Muscle of leg (tissue), 11 donors: ENCODE data around the gene MATK. TPM values are rescaled to one million over a fixed set of nuclear protein-coding genes. Genes with fewer than 3 reads are reported as not detected.

Source experiments
- DNase-seq: peaks from one replicate; pipeline ENCODE4 v3.0.0; 2013
- H3K27ac ChIP-seq: one replicate; pipeline ENCODE4 v1.5.1; 2013; ENCODE audit warnings: mild to moderate bottlenecking, low read length, control low read depth
- H3K27me3 ChIP-seq: one replicate; pipeline ENCODE4 v1.6.1; 2013; ENCODE audit warnings: low read length; ENCODE audit not compliant: control insufficient read depth, insufficient read depth
- H3K36me3 ChIP-seq: one replicate; pipeline ENCODE4 v1.6.1; 2013; ENCODE audit warnings: low read length; ENCODE audit not compliant: control insufficient read depth, insufficient read depth
- H3K4me1 ChIP-seq: one replicate; pipeline ENCODE4 v1.6.1; 2013; ENCODE audit warnings: low read length; ENCODE audit not compliant: control insufficient read depth, insufficient read depth
- H3K4me3 ChIP-seq: one replicate; pipeline ENCODE4 v1.5.1; 2013; ENCODE audit warnings: low read length, control low read depth
- H3K9me3 ChIP-seq: replicated peaks from 2 replicates; pipeline ENCODE4 v1.6.1; 2013; ENCODE audit warnings: low read depth, low read length; ENCODE audit not compliant: control insufficient read depth
- WGBS: methylation state at CpG from one replicate; pipeline ENCODE4 v1.1.5; 2013; ENCODE audit warnings: missing lambda C conversion rate; ENCODE audit not compliant: insufficient coverage; 5-methylcytosine and 5-hydroxymethylcytosine counted together
- polyA plus RNA-seq, 8 donors: library from polyadenylated mRNA; unstranded; fragments of 120-200 nt; gene quantifications; one replicate each; pipeline versions ENCODE4 v1.2.1 to v1.2.3, GENCODE V29; 2013; ENCODE audit warnings: inconsistent platforms in 1 of 8, low replicate concordance in 1 of 8; ENCODE audit not compliant: insufficient read length in 8 of 8, insufficient read depth in 1 of 8
- total RNA-seq: library from RNA; stranded (reverse); fragments of 120-200 nt; gene quantifications from one replicate; pipeline ENCODE4 v1.2.4, GENCODE V29; 2013

MATK gene
- total and polyA plus RNA-seq, 9 donors = 0.62 to 1.9 (median 1.1) TPM

DNA sequence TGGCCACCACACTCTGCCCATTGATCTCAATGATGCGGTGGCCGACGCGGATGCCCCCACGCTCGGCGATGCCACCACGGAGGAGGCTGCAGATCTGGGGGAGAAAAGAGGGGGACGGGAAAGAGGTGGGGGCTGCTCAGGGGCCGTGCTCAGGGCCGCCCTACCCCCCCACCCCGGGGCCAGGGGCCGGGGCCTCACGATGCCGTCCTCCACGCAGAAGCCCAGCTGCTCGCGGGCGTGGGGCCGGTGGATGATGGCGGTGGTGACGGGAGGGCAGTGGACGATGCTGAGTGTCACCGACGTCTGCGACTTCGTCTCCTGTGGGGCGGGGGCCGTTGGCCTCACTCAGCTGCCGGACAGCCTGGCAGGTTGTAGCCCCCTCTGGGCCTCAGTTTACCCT is 34.9 kb downstream of the MATK start:
- no peak for DNase-seq
- H3K4me1 ChIP-seq = no peaks in the 10 kb centered on the region
- H3K4me3 ChIP-seq = no peak overlapping the region
- no peaks in the 10 kb centered on the region for H3K27me3 ChIP-seq
- peaks cover 33% of the 10 kb centered on the region for H3K36me3 ChIP-seq
- WGBS = 90% methylated on average over 18 of the region's 30 CpGs
- peaks cover 2% of the 10 kb centered on the region for H3K9me3 ChIP-seq
- H3K27ac ChIP-seq = no peak overlapping the region

DNA sequence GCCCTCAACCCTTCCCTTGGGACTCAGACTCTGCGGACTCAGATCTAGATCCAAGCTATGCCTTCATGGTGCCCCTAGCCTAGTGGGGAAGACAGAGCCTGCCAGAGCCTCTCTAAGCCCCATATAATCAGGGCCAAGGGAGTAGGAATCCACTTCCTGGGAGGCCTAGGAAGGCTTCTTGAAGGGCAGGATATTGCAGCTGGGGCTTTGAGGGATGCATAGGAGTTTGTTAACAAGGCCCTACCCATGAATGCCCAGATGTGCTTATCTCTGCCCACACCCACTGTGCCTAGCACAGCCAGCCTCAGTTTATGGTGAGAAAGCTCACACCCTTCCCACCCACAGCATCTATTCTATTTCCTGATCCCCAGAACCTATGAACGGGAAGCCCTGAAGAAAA is 36.0 kb downstream of the MATK start:
- Histone ChIP-seq H3K4me3 (no peak overlapping the region), H3K4me1 (no peaks in the 10 kb centered on the region), H3K36me3 (peaks cover 30% of the 10 kb centered on the region), H3K27me3 (no peaks in the 10 kb centered on the region), H3K9me3 (peaks cover 2% of the 10 kb centered on the region), H3K27ac (no peak overlapping the region)
- no peak for DNase-seq
- WGBS = 100% methylated on average over 1 of the region's 2 CpGs

DNA sequence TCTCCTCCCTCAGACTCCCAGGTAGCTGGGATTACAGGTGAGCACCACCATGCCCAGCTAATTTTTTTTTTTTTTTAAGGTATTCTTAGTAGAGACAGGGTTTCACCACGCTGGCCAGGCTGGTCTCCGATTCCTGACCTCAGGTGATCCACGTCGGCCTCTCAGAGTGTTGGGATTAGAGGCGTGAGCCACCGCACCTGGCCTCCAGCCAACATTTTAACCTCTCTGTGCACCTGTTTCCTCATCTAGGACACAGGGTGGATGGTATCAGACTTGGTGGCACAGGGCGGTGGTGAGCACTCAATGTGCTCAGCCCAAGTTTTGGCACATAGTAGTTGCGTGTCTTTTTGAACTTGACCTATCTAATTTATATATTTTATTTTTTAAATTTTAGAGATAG is 37.2 kb downstream of the MATK start:
- no peak for DNase-seq
- Histone ChIP-seq H3K4me3 (no peak overlapping the region), H3K27ac (no peak overlapping the region), H3K4me1 (no peaks in the 10 kb centered on the region), H3K36me3 (peaks cover 27% of the 10 kb centered on the region), H3K27me3 (no peaks in the 10 kb centered on the region), H3K9me3 (peaks cover 2% of the 10 kb centered on the region)
- no CpG with 5 or more reads among the region's 8 CpGs for WGBS

DNA sequence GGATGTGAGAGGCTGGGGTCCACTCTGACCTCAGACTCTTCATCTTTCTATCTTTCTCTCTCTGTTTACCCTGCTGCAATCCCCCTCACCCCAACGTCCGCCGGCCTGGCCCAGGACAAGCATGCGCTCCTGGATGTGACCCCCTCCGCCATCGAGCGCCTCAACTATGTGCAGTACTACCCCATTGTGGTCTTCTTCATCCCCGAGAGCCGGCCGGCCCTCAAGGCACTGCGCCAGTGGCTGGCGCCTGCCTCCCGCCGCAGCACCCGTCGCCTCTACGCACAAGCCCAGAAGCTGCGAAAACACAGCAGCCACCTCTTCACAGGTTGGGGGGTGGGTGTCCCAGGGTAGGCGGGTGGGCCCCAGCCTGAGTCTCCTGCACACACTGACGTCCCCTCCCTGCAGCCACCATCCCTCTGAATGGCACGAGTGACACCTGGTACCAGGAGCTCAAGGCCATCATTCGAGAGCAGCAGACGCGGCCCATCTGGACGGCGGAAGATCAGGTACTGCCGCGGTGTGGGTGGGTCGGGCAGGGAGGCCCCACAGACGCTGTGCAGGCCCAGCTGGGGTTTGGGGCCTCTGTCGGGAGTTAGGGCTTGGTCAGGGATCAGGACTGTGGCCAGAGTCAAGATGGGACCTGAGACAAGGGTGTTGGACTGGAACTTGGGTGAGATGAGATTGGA is 39.7 kb downstream of the MATK start:
- no peak for DNase-seq
- no peak overlapping the region for H3K27ac ChIP-seq
- H3K9me3 ChIP-seq = peaks cover 2% of the 10 kb centered on the region
- H3K4me1 ChIP-seq = no peaks in the 10 kb centered on the region
- H3K27me3 ChIP-seq = no peaks in the 10 kb centered on the region
- peaks cover 15% of the 10 kb centered on the region for H3K36me3 ChIP-seq
- WGBS = 54% methylated on average over 16 of the region's 31 CpGs
- H3K4me3 ChIP-seq = no peak overlapping the region

- H3K27me3 ChIP-seq = no peaks in the 10 kb centered on the region
- WGBS = 78% methylated on average over 6 of the region's 8 CpGs
- peaks cover 2% of the 10 kb centered on the region for H3K9me3 ChIP-seq
- H3K4me3 ChIP-seq = no peak overlapping the region
- DNase-seq = no peak
- H3K36me3 ChIP-seq = peaks cover 11% of the 10 kb centered on the region
- H3K27ac ChIP-seq = no peak overlapping the region
- no peaks in the 10 kb centered on the region for H3K4me1 ChIP-seq
Measured at GRCh38 chr19:3745363-3746045, 40.7 kb downstream of the MATK start.

DNA sequence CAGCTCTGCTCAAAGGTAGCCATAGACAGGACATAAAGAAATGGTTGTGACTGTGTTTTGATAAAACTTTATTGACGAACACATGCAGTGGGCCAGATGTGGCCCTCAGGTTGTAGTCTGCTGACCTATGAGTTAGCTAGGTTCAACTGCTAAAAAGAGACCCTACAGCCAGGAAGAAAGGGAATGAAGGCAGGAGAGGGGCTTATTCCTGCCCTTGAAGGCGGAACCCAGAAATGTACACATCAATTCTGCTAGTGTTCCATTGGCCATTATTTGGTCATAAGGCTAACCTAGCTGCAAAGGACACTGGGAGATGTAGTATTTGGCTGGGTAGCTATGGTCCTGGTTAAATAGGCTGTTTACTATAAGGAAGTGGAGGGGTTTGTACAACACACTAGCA is 42.7 kb downstream of the MATK start:
- H3K27me3 ChIP-seq = no peaks in the 10 kb centered on the region
- H3K4me3 ChIP-seq = no peak overlapping the region
- no peak overlapping the region for H3K27ac ChIP-seq
- H3K36me3 ChIP-seq = no peaks in the 10 kb centered on the region
- no peaks in the 10 kb centered on the region for H3K4me1 ChIP-seq
- 83% methylated on average over 2 of the region's 2 CpGs for WGBS
- H3K9me3 ChIP-seq = no peaks in the 10 kb centered on the region
- no peak for DNase-seq

GRCh38 chr19:3740431-3740830 is 45.8 kb downstream of the MATK start:
- Histone ChIP-seq H3K9me3 (no peaks in the 10 kb centered on the region), H3K4me3 (no peak overlapping the region), H3K36me3 (no peaks in the 10 kb centered on the region), H3K4me1 (no peaks in the 10 kb centered on the region), H3K27me3 (no peaks in the 10 kb centered on the region), H3K27ac (no peak overlapping the region)
- DNase-seq = no peak
- WGBS = 90% methylated on average over 24 of the region's 24 CpGs

- no peaks in the 10 kb centered on the region for H3K9me3 ChIP-seq
- no peaks in the 10 kb centered on the region for H3K36me3 ChIP-seq
- H3K4me1 ChIP-seq = no peaks in the 10 kb centered on the region
- no peak overlapping the region for H3K27ac ChIP-seq
- peaks cover 2% of the 10 kb centered on the region for H3K27me3 ChIP-seq
- WGBS = 85% methylated on average over 28 of the region's 32 CpGs
- no peak for DNase-seq
- H3K4me3 ChIP-seq = no peak overlapping the region
Measured at GRCh38 chr19:3738477-3739220, 47.5 kb downstream of the MATK start.

- no peaks in the 10 kb centered on the region for H3K4me1 ChIP-seq
- no peaks in the 10 kb centered on the region for H3K9me3 ChIP-seq
- peaks cover 2% of the 10 kb centered on the region for H3K27me3 ChIP-seq
- no peak overlapping the region for H3K4me3 ChIP-seq
- WGBS = 68% methylated on average over 7 of the region's 10 CpGs
- no peak overlapping the region for H3K27ac ChIP-seq
- no peaks in the 10 kb centered on the region for H3K36me3 ChIP-seq
- no peak for DNase-seq
Measured at GRCh38 chr19:3737487-3738205, 48.5 kb downstream of the MATK start.
